Esophagus muscularis mucosa (tissue), 4 donors: Measurements from ENCODE around the gene CYS1. TPM values are rescaled to one million over a fixed set of nuclear protein-coding genes. Genes with fewer than 3 reads are reported as not detected.

Source experiments
- DNase-seq: peaks from one replicate; pipeline ENCODE4 v3.0.0-alpha.2; 2017; ENCODE audit errors: extremely low spot score
- H3K27ac ChIP-seq, 4 donors: fragments of 200-600 bp; sonication (generic); replicated peaks in 1 of 4; 1 replicate in 3 of 4; 2 replicates in 1 of 4; pipeline ENCODE4 v1.5.1; 2016 to 2019; ENCODE audit warnings: mild to moderate bottlenecking in 1 of 4
- H3K27me3 ChIP-seq, 4 donors: fragments of 200-600 bp; sonication (generic); one replicate each; pipeline versions ENCODE4 v1.5.1 to v1.6.0; 2016 to 2019
- H3K36me3 ChIP-seq, 4 donors: fragments of 200-600 bp; sonication (generic); one replicate each; pipeline ENCODE4 v1.5.1; 2016 to 2019
- H3K4me1 ChIP-seq, 4 donors: fragments of 200-600 bp; sonication (generic); one replicate each; pipeline ENCODE4 v1.5.1; 2016 to 2019
- H3K4me3 ChIP-seq, 4 donors: fragments of 200-600 bp; sonication (generic); 1 replicate in 2 of 4; 2 replicates in 2 of 4; pipeline ENCODE4 v1.5.1; 2016 to 2019; ENCODE audit warnings: mild to moderate bottlenecking in 4 of 4, moderate library complexity in 1 of 4
- H3K9me3 ChIP-seq, 4 donors: fragments of 200-600 bp; sonication (generic); 1 replicate in 3 of 4; 2 replicates in 1 of 4; pipeline ENCODE4 v1.5.1; 2016 to 2019
- CTCF ChIP-seq, 3 experiments: fragments of 200-600 bp in 2 of 3; fragments of 450-650 bp in 1 of 3; sonication (generic) in 2 of 3; IDR thresholded peaks; one replicate each; pipeline ENCODE4 v1.5.1; 2017 to 2019; ENCODE audit warnings: antibody characterized with exemption in 3 of 3, mild to moderate bottlenecking in 2 of 3, moderate library complexity in 1 of 3
- EP300 ChIP-seq: sonication (generic); formaldehyde crosslinking; IDR thresholded peaks from one replicate; pipeline ENCODE4 v1.6.1; 2017; ENCODE audit warnings: antibody characterized with exemption
- POLR2A ChIP-seq: fragments of 450-650 bp; IDR thresholded peaks from one replicate; pipeline ENCODE4 v1.6.1; 2017; ENCODE audit warnings: antibody characterized with exemption, moderate library complexity, mild to moderate bottlenecking, low read depth
- POLR2AphosphoS5 ChIP-seq, 2 donors: sonication (generic); formaldehyde crosslinking; IDR thresholded peaks; one replicate each; pipeline ENCODE4 v1.6.1; 2017; ENCODE audit warnings: antibody characterized with exemption in 2 of 2
- WGBS: methylation state at CpG from one replicate; pipeline ENCODE4 v1.1.5; 2018; 5-methylcytosine and 5-hydroxymethylcytosine counted together
- intact Hi-C: fragments of 100-400 bp; cut with DNase I; formaldehyde crosslinking; loops from one replicate; pipeline ENCODE4 v1.15.1; 2023
- total RNA-seq, 4 donors: library from RNA; depleted of rRNA; stranded (reverse); fragments of >200 nt; gene quantifications; one replicate each; pipeline versions ENCODE4 v1.1.0 to v1.2.1, GENCODE V29; 2016

Gene CYS1
- total RNA-seq, 4 donors from 2014 or later, result 16.9 to 56.4 (median 35.4) TPM

DNA sequence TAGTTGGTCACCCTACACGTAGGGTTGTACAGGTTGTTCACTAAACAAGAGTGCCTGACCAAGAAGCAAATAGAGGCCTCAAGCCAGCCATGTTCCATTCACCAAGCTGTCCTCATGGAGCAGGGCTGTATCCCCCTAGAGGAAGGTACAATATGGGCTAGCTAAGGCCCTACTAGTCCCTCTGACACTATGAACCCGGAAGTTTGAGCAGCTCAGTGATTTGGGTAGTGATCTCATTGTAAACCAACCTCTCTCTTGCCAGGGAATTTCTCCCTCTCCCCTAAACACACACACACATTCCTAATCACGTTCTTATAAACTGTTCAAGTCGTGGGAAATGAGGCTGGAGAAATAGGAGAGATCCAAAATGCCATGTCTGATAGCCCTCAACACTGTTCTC lies 6.7 kb upstream of the CYS1 start:
- TF ChIP-seq POLR2A (no peak), EP300 (no peak), CTCF (IDR thresholded peaks at IDR 0.05) (no peak), POLR2AphosphoS5 (IDR thresholded peaks at IDR 0.05) (no peak)
- WGBS, result 60% methylated on average over 4 of the region's 4 CpGs
- peaks cover 0 to 24% (median 4%) of the 10 kb centered on the region in 4 donors for H3K27me3 ChIP-seq

GRCh38 chr2:10085668-10086059 lies 5.5 kb upstream of the CYS1 start:
- WGBS, result 93% methylated on average over 11 of the region's 11 CpGs
- peaks cover 2 to 25% (median 23%) of the 10 kb centered on the region in 4 donors for H3K4me1 ChIP-seq
- intact Hi-C loops, result no loop called here
- TF ChIP-seq CTCF (IDR thresholded peaks at IDR 0.05), result no peak
- TF ChIP-seq POLR2AphosphoS5 (IDR thresholded peaks at IDR 0.05), result no peak
- DNase-seq, result no peak
- peaks cover 0 to 15% (median 2%) of the 10 kb centered on the region in 4 donors for H3K27me3 ChIP-seq
- no peak overlapping the region for H3K27ac ChIP-seq
- no peaks in the 10 kb centered on the region for H3K9me3 ChIP-seq
- H3K36me3 ChIP-seq, result no peaks in the 10 kb centered on the region
- no peak overlapping the region for H3K4me3 ChIP-seq

More for the DNA sequence above, 6.7 kb upstream of the CYS1 start:
- peaks cover 0 to 28% (median 25%) of the 10 kb centered on the region in 4 donors for H3K4me1 ChIP-seq
- no peaks in the 10 kb centered on the region for H3K9me3 ChIP-seq
- intact Hi-C loops, result no loop called here
- DNase-seq, result no peak
- no peak overlapping the region for H3K4me3 ChIP-seq
- no peak overlapping the region for H3K27ac ChIP-seq
- H3K36me3 ChIP-seq, result no peaks in the 10 kb centered on the region

DNA sequence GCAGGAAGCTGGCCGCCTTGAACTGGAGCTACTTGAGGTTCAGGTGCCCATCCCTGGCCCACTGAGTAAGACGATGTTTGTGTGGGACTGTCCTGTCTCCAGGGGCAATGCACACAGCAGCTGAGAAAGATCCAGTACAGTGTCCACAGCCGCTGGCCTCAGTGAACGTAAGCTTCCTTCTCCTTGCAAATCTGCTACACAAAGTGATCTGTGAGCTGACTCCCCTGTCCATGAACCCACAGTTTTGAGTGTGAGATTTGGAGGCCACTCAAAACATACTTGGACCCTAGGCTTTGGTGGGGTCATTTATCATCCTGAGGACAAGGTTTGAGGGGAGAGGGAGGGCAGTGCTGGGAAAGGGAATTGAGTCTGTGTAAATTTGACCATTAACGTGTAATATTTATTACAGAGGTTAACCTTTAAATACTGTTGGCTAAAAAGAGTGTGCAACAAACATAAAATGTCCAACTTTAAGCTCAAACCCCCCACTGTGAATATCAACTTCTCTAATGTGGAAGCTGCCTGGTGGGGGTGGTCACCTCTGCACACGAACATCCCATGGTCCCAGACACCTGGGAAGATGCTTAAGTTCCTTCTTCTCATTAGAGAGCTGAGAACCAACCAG lies 4.9 kb upstream of the CYS1 start:
- Histone ChIP-seq H3K4me1 (peaks cover 6 to 30% (median 28%) of the 10 kb centered on the region in 4 donors), H3K27ac (no peak overlapping the region), H3K27me3 (peaks cover 0 to 20% (median 0%) of the 10 kb centered on the region in 4 donors), H3K9me3 (no peaks in the 10 kb centered on the region), H3K36me3 (no peaks in the 10 kb centered on the region), H3K4me3 (no peak overlapping the region)
- intact Hi-C loops, result no loop called here
- 60% methylated on average over 6 of the region's 6 CpGs for WGBS
- DNase-seq, result no peak
- no peak for TF ChIP-seq CTCF (IDR thresholded peaks at IDR 0.05)
- no peak for TF ChIP-seq POLR2A
- no peak for TF ChIP-seq EP300
- no peak for TF ChIP-seq POLR2AphosphoS5 (IDR thresholded peaks at IDR 0.05)

DNA sequence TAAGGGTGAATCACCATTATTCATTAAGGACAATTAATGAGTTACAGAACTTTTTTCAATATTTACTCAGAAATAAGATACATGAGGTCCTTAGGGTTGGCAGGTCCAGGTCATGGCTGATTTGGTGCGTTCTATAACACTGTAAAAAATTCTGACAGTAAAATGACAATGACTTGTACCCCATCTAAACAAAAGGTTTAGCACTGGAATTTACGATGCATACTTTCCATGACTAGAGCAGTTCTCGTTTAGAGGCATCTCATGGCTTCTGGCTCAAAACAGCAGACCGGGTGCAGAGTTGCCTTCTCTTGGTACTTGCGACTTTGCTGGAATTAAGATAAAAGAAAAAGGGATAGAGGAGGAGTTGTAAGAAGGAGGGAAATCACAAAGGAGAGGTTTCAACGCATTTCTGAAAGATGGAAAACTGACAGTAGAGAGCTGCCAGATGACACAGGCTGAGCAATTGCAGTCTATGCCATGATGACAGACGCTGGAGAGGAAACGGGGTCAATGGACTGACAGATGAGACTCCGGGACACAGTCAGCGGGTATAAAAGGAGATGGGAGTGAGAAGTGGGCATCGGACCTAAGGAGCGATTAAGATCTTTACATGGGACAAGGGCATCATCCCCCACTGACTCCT lies 4.1 kb upstream of the CYS1 start:
- TF ChIP-seq CTCF (IDR thresholded peaks at IDR 0.05), result no peak
- no peak for TF ChIP-seq POLR2AphosphoS5 (IDR thresholded peaks at IDR 0.05)
- no peak for TF ChIP-seq POLR2A
- no peak for TF ChIP-seq EP300
- 71% methylated on average over 12 of the region's 12 CpGs for WGBS
- H3K27ac ChIP-seq, result no peak overlapping the region
- peaks cover 0 to 20% (median 0%) of the 10 kb centered on the region in 4 donors for H3K27me3 ChIP-seq
- intact Hi-C loops, result no loop called here
- no peak overlapping the region for H3K4me3 ChIP-seq
- H3K36me3 ChIP-seq, result no peaks in the 10 kb centered on the region
- no peaks in the 10 kb centered on the region for H3K9me3 ChIP-seq
- peaks cover 6 to 35% (median 32%) of the 10 kb centered on the region in 4 donors for H3K4me1 ChIP-seq
- no peak for DNase-seq
